HUDEP-2 (cell line): ENCODE results near the gene LSP1.

Experiments
- DNase-seq, 76 experiments: peaks; one replicate each; lab custom pipeline; 2025; ENCODE audit not compliant: unreplicated experiment in 76 of 76; lab: John Stamatoyannopoulos, UW

The LSP1 gene

DNA sequence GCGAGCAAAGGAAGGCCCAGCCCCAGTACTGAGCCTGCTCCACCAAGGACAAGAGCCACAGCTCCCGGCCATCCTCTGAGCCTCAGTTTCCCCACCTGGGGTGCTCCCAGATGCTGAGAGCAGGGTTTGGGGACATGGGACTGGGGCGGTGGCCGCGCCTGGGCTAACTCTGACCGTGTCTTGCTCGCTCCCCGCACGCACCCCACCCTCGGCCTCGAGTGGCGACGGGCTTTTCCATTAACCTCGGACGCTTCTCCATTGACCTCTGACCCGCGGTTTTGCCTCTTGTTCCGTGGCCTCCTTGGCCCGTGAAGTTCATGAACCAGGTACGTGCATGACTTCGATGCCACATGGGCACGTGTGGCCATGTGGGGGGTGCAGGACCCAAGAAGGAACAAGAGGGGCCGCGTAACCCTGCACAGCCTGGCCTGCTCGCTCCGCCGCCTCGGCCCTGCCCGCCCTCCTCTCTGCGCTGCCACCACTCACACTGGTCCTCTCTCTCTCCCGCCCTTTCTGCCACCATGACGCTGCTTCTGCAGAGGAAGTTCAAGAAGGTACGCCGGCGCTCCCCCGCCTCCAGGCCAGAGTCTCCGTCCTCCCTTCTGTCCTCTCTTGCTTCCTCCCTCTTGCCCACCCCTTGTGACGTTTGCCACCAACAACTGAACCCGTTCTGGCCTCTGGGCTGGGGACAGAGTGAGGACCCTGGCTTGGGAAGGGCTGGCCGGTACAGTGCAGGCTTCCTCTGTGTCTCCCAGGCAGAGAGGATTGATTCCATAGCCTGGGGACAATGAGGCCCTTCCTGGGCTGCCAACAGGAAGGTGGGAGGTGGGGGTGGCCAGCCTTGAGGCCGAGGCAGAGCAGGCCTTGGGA is 73.5 kb downstream of the LSP1 start:
- DNase-seq: no peak

DNA sequence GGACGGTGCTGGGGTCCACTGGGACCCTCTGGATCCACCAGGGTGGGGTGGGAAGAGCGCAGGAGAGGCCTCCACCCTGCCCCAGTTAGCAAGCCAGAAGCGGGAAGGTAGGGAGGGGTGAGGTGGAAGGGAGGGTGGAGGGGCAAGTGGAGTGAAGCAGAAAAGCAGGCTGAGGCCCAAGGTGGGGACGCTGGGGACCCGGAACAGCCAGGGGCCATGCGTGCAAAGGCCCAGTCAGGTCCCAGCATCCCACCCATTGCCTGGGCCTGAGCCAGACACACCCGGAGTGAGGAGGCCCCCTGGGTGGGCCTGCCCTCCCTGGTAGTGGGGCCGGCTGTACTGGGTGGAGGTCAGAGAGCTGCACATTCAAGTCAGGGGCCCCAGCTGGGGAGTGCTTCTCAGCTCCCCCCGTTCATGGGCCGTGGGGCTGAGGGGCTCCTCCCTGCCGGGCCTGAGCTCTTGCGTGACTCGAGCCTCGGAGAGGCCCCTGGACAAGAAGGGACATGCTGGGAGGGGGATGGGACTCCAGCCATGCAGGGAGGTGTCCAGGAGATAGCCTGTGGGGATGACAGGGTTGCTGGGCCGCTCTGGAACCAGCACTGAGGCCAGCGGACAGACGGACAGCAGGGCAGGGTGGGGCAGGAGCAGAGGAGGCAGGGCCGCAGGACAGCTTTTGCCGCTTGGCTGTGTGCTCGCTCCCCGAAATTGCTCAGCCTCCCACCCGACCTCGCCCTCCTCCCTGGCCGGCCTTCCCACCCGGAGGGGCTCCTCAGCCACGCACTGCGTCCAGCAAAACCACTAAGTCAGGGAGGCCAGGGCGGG is 74.4 kb downstream of the LSP1 start:
- DNase-seq: no peak

DNA sequence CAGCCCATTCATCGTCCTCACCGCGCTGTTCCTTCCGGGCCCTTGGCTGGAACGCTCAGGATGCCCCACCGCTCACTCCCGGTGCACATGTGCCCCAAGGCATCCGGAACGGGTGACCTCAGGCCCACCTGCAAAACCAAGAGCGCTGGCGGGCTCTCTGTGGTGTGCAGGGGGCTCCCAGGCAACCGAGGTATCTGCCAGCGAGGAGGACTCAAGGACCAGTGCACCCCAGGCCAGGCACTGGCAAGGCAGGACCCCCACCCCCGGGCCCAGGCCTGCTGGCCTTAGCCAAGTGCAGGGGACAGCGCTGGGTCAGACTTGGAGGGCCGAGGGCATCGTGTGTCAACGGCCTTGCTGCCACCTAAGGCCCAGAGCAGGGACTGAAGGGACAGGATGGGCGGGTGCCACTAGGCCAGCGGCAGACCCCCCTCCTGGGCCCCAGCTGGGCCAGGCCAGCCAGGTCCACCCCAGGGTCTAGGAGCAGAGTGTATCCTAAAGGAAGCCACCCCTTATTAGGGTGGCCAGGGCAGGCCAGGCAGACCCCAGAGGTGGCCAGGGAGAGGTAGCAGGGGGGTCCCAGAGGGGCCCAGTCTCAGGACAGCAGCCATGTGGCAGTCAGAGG is 75.1 kb downstream of the LSP1 start:
- DNase-seq: no peak

DNA sequence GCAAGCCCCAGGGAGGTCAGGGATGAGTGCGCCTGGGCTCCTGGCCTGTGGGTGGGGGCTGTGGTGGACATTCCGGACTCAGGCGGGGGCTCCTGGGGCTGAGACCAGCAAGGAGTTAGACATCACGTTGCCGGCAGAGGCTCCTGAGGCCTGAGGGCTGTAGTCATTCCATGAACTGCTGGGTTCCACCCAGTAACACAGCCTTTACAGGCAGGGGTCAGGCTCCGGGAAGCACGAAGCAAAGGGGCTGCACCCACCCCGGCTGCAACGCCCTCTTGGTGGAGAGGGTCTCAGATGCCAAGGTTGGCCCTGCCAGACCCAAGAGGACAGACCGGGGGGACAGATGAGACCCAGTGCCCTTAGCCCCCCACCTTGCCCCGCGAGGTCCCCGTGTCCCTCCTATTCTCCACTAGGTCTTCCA is 75.6 kb downstream of the LSP1 start:
- no peak for DNase-seq

DNA sequence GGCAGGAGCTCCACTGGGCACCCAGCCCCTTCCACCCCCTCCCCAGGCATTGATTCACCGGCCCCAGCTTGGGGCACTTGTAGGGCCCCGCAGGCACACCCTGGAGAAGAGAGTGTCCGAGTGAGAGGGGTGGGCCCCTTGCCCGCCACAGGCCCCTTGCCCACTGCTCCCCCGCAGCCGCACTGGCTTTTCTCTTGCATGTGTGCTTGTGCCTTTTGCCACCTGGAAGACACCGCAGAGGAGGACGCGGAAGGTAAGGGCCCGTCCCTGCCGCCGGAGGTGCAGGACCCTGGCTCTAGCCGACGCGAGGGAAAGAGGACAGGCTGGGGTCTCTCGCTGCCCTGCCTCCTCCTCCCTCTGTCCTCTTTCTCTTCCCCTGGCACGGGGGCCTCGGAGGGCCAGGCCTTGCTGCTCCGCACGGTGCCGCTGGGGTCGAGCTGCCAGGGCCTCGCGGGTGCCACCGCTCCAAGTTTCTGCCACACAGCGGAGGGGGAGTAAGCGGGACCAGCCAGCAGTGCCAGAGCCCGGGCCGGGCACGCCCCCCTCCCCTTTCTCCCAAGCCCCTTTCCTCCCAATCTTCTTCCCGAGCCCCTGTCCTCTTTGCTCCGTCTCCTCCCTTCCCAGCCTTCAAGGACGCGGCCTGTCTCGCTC is 76.1 kb downstream of the LSP1 start:
- DNase-seq: no peak

DNA sequence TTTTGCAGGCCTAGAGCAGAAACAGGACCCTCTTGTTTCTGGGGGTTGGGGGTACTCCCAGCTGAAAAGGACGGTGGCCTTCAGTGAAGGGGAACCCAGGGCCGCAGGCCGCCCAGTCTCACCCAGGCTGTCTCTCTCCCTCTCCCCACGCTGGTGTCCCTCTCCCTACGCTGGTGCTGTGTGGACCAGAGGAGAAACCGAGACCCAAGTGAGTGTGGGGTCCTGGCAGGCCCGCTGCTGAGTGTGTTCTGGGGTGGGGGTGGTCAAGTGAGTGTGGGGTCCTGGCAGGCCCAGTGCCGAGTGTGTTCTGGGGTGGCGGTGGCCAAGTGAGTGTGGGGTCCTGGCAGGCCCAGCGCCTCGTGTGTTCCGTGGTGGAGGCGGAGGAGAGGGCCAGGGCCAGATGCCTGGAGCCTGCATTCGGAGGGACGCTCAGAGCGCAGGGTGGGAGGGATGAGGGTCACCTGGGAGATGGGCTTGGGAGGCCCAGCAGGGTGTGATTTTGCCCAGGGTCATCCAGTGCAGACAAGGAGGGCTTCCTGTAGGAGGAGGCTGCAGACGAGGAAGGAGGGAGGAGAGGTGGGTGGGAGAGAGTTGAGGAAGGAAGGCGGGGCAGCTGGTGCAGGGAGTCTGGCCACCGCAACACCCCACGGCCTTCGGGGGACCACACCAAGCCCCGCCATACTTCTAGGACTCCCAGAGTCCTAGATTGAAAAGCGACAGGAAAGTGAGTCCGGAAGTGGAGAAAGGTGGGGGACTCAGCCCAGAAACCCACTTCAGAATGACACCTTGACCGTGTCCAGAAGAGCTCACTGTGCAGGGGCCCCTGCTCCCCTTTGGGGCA is 77.0 kb downstream of the LSP1 start:
- no peak for DNase-seq

DNA sequence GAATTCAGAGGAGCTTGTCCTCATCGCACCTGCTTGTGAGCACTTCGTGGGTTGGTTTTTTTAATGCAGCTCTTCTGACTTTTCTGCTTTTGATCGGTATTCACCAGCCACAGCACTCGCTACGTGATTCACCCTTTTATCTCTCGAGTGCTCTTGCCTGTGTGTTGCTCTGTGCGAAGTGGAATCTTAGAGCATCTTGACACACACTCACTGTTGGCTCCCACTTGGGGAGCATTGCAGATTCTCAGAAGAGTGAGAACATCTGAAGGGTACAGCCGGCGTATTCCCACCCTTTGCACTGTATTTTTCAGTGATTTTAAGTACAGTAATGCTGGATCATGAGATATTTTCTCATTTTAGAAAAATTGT is 77.6 kb downstream of the LSP1 start:
- no peak for DNase-seq

DNA sequence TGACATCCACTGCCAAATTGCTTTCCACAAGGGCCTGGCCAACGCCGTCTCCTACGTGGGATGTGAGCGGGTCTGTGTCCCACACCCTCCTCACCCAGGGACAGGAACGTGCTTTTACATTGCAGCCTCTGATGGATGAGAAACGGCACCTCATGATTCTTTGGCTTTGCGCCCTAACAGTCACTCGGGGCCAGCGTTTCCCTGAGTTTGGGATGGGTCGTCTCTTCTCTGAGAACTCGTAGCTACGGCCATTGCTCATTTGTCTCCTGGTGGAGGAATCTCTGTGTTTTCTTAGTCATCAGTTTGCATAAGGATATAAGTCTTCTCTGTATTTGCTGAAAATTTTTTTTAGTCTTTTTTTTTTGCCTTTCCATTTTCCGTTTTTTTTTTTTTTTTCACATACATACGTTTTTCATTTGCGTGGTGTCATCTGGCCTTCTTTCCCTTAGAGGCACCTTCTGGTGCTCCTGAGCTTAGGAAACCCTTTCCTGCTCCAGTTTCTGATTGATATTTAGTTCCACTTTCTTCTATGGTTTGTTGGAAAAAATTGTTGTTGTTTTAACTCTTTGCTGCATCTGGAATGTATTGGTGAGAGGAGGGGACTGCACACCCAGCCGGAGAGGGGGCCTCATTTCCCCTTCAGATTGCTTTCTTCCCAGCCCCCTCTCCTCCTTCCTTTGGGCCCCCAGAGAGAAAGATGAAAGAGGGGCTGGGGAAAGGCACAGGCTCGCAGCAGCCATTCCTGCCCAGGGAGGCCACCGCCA is 78.6 kb downstream of the LSP1 start:
- no peak for DNase-seq

DNA sequence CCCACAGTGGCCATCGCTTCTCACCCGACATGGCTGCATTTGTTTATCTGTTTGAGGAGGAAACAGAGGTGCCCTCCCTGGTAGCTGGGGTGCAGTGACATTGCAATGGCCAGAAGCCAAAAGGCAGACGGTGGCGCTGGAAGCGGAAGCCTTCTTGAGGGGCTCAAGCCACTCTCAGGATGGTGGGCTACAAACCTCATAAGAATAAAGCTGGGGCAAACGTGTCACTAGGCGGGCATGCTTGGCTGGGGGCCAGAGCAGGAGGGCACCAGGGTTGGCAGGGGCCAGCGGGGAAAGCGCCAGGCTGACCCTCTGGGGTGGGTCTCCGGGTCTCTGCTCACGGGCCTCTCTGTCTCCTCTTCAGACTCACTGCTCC is 79.2 kb downstream of the LSP1 start:
- no peak for DNase-seq

DNA sequence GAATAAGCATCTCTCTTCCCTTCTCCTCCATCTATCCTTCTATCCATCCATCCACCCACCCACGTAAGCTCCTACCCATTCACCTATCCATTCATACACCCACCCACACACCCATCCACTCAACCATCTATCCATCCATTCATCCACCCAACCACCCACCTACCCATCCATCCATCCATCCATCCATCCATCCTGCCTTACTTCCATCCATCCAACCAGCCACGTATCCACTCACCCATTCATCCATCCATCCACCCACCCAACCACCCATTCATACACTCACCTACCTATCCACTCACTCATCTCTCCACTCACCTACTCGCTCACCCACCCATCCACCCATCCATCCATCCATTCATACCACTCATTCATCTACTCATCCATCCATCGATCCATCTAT is 79.8 kb downstream of the LSP1 start:
- no peak for DNase-seq

DNA sequence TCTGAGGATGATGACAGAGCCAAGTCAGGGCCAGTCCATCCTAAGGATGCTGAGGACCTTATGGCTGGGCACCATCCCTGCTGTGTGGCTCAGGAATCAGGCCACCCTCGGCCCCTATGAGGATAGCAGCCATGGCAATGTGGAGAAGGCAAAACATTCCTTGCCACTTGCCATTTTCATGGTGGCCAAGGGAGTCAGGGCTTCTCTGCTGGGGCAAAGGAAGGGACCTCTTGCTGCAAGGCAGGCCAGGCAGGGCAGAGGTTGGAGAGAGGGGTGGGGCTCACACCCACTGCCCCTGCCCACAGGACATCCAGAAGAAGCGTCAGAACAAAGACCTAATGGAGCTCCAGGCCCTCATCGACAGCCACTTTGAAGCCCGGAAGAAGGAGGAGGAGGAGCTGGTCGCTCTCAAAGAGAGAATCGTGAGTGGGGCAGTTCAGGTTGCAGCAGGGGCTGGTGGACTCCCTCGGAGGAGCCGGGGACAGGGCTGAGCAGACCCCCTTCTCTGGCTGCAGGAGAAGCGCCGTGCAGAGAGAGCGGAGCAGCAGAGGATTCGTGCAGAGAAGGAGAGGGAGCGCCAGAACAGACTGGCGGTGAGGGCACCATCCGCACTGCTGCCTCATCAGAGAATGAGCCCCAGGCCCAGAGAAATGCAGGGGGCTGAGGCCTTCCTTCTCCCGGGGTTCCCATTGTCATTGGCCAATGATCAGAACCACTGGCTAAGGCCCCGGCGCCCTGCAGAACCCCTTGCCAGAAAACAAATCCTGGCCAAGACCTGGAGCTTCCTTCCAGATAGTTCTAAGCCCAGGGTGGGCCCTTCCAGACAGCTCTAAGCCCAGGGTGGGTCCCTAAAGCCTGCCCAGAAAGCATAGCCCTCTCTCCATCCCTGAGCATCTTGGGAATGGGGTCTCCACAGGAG is 80.8 kb downstream of the LSP1 start:
- DNase-seq: no peak

DNA sequence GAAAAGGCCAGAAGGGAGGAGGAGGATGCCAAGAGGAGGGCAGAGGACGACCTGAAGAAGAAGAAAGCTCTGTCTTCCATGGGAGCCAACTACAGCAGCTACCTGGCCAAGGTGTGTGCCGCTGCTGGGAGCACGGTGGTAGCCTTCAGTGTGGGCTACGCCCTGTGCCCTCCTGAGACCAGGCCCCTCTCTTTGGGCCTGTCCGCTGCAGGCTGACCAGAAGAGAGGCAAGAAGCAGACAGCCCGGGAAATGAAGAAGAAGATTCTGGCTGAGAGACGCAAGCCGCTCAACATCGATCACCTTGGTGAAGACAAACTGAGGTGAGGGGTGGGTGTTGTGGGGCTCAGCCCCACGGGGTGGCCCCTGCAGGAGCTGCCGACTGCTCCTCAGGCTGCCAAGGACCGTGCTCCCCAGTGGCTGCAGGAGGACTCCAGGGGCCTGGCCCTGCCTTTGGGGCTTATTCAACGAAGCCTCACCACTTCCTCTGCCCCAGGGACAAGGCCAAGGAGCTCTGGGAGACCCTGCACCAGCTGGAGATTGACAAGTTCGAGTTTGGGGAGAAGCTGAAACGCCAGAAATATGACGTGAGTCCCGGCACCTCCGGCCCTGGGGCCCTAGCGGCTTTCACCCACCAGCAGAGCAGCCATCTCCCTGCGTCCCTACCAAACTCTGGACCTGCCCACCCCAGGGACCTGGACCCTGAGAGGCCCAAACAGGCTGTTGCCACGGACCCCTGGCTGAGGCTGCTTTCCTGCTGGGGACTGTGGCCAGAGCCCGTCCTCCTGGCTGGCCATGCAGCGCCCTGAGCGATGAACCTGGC is 81.7 kb downstream of the LSP1 start:
- DNase-seq: no peak

DNA sequence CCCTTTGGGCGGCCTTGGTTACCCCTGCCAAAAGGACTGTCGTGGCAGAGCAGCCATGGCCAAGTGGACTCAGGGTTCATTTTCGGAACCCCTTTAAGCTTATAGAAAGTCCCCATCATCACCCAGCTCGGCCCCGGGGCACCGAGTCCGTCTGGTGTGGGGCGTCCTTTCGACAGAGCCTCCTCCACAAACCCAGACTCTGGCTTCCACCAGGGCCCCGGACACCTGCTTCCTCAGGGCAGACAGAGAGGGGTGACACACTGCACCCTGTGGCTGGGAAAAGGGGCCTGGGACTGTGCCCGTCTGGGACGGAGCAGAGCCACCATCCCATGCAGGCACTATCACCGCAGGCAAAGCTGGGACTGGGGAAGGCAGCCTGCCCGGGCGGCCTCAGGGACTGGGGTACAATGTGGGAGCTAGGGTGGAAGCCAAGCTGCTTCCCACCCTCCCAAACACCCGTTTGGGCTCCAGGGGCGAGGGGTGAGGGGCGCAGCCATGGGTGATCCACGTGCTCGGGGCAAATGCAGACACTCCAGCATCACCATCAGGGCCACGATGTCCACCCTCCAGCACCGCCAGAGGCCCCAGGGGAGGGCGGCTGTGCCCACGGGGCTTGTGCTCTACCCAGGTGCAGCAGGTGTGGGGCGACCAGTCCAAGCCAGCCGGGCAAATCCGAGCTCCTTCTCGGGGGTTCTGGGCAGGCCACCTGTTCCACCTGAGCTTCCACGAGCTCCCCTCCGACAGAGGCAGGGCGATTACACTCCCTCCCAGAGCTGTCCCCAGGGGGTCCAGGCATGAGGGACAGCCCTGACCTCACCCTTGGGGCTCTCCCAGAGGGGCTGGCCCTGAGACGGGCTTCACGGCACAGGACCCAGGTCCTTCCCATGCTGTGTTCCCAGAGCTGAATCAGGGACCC is 82.5 kb downstream of the LSP1 start:
- no peak for DNase-seq

DNA sequence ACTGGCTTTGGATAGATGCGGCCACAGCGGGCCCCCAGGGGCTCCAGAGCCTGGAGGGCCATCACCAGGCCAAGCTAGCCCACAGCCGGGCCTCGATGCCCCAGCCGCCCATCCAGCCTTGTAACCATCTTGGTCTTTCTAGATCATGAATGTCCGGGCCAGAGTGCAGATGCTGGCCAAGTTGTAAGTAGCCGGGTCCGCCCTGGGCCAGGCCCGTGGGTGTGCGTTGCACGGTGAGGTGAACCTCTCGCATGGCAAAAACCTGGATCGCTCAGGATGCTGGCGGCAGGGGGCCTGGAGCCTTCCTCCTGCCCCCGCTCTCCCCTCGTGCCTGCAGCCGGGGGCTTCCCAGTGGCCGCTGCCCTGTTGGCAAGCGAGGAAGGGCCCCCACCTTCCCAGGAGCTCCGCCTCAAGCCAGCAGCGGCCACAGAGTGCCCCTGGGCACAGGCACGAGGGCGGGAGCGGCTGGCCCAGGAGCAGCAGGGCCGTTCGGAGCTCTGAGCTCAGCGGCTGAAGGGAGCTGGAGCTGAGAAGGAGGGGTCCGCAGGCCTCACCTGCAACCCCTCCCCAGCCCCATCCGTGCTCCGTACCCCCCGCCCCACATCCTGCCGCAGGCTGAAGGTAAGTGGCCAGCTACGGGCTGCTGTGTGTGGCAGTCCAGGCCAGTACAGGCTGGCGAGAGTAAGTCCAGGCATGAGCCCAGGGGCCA is 83.3 kb downstream of the LSP1 start:
- no peak for DNase-seq

DNA sequence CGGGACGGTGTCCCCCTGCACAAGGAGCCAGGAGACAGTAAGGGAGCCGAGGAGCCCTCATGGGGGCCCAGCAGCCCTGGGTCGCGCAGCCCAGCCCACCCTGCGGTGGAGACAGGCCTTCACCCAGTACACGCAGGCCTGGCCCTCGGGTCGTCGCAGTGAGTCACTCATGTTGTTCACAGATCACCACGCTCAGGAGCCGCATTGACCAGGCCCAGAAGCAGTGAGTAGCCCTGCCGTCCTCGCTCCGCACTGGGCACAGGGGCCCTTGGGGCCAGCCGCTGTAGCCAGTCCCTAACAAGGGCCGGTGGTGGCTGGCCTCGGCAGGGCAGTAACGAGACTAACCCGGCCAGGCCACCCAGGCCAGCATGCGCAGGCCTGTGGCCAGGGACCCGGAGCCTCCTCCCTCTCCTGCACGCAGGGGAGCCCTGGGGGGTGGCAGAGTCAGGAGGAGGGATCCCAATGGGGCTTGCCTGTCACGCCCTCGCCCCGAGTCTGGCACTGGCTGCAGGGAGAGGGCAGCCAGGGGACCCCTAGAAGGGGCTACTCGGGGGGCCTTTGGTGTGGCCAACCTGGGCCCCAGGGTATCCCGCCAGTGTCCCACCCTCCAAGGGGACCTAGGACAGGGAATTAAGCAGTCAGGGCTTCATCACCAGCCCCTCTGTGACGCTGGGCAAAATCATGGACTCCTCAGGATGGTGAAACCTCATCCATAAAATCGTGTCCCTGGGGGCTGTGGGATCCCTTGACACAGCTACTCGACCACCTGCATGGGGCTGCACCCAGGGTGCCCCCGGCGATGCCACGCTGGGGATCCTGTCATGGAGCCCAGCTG is 84.1 kb downstream of the LSP1 start:
- no peak for DNase-seq
